IMR-90 (cell line): ENCODE data around the gene KLK14. TPM values are rescaled to one million over a fixed set of nuclear protein-coding genes. Genes with fewer than 3 reads are reported as not detected.
A peak's percentile ranks its signal among the peaks of the same experiment; 100 is the strongest.

Source experiments
- ATAC-seq: fragments of 200-7000 bp; cut with Tn5 transposase; 2 replicates; pipeline ENCODE4 v1.9.1; 2020; ENCODE audit warnings: low read depth, mild to moderate bottlenecking, moderate library complexity
- BruUV-seq: library from RNA; stranded (reverse); fragments of 400-500 nt; replicated peaks from 2 replicates; lab custom pipeline; 2021; lab: Mats Ljungman, UMichigan
- CTCF ChIA-PET: fragments of 300-600 bp; formaldehyde crosslinking; extraction: SDS; loops from one replicate; lab custom pipeline; 2021; ENCODE audit warnings: antibody characterized with exemption; lab: Yijun Ruan, JAX
- POLR2A ChIA-PET: fragments of 300-600 bp; sonication (Branson Sonifier 250); formaldehyde crosslinking; loops from one replicate; lab custom pipeline; 2022; ENCODE audit warnings: antibody characterized with exemption; ENCODE audit not compliant: unreplicated experiment; lab: Charles Lee
- DNase-seq: peaks from one replicate; pipeline ENCODE4 v3.0.0; 2013
- H2AFZ ChIP-seq: replicated peaks from 2 replicates; pipeline ENCODE3; 2013; ENCODE audit warnings: low read length, mild to moderate bottlenecking; ENCODE audit not compliant: poor library complexity
- H2AK5ac ChIP-seq: 2 replicates; pipeline ENCODE4 v1.6.1; 2013; ENCODE audit warnings: low read depth, low read length, inconsistent platforms
- H2AK9ac ChIP-seq: replicated peaks from 2 replicates; pipeline ENCODE3; 2013; ENCODE audit warnings: mild to moderate bottlenecking, low read depth, low read length, moderate library complexity; ENCODE audit not compliant: poor library complexity
- H2BK120ac ChIP-seq: 2 replicates; pipeline ENCODE4 v1.6.1; 2013; ENCODE audit warnings: low read depth, low read length, inconsistent platforms
- H2BK15ac ChIP-seq: 3 replicates; pipeline ENCODE4 v1.6.1; 2013; ENCODE audit warnings: low read depth, low read length, inconsistent platforms
- H2BK20ac ChIP-seq: 2 replicates; pipeline ENCODE4 v1.6.1; 2013; ENCODE audit warnings: low read depth, mild to moderate bottlenecking, inconsistent platforms, low read length, moderate library complexity
- H2BK5ac ChIP-seq: 2 replicates; pipeline ENCODE4 v1.6.1; 2013; ENCODE audit warnings: mild to moderate bottlenecking, low read depth, low read length, inconsistent platforms; ENCODE audit not compliant: poor library complexity, severe bottlenecking
- H3K14ac ChIP-seq: replicated peaks from 2 replicates; pipeline ENCODE4 v1.6.1; 2013; ENCODE audit warnings: low read depth, low read length, inconsistent platforms
- H3K18ac ChIP-seq: 2 replicates; pipeline ENCODE4 v1.6.1; 2013; ENCODE audit warnings: low read depth, low read length, control low read depth
- H3K23ac ChIP-seq: 2 replicates; pipeline ENCODE4 v1.6.1; 2013; ENCODE audit warnings: low read depth, low read length, inconsistent platforms
- H3K27ac ChIP-seq: 2 replicates; pipeline ENCODE4 v1.5.1; 2013; ENCODE audit warnings: mild to moderate bottlenecking, control low read depth, low read length; ENCODE audit not compliant: insufficient read depth
- H3K27me3 ChIP-seq: 2 replicates; pipeline ENCODE4 v1.6.1; 2013; ENCODE audit warnings: low read length; ENCODE audit not compliant: control insufficient read depth, insufficient read depth
- H3K36me3 ChIP-seq: 2 replicates; pipeline ENCODE4 v1.6.1; 2013; ENCODE audit warnings: low read length, mixed read lengths; ENCODE audit not compliant: control insufficient read depth, insufficient read depth
- H3K4ac ChIP-seq: 2 replicates; pipeline ENCODE4 v1.6.1; 2013; ENCODE audit warnings: low read depth, low read length, inconsistent platforms
- H3K4me1 ChIP-seq: 2 replicates; pipeline ENCODE4 v1.6.1; 2013; ENCODE audit warnings: low read length, mixed read lengths; ENCODE audit not compliant: control insufficient read depth, insufficient read depth
- H3K4me2 ChIP-seq: 2 replicates; pipeline ENCODE4 v1.6.1; 2013; ENCODE audit warnings: low read depth, mild to moderate bottlenecking, control low read depth, low read length, moderate library complexity
- H3K4me3 ChIP-seq: 2 replicates; pipeline ENCODE4 v1.5.1; 2013; ENCODE audit warnings: low read depth, mild to moderate bottlenecking, control low read depth, low read length, moderate library complexity; ENCODE audit not compliant: insufficient read depth
- H3K56ac ChIP-seq: 2 replicates; pipeline ENCODE4 v1.6.1; 2013; ENCODE audit warnings: low read length, inconsistent platforms; ENCODE audit not compliant: insufficient read depth; ENCODE audit errors: extremely low read depth
- H3K79me1 ChIP-seq, 2 experiments: 2 replicates each; pipeline ENCODE4 v1.6.1; 2013; ENCODE audit warnings: low read length in 2 of 2, inconsistent platforms in 1 of 2, low read depth in 1 of 2
- H3K9ac ChIP-seq: 2 replicates; pipeline ENCODE4 v1.6.1; 2013; ENCODE audit warnings: low read depth, low read length, control low read depth
- H3K9me1 ChIP-seq: 2 replicates; pipeline ENCODE4 v1.6.1; 2013; ENCODE audit warnings: low read length, inconsistent platforms; ENCODE audit not compliant: insufficient read depth
- H3K9me3 ChIP-seq: 2 replicates; pipeline ENCODE4 v1.6.1; 2013; ENCODE audit warnings: low read length; ENCODE audit not compliant: control insufficient read depth, insufficient read depth
- H4K20me1 ChIP-seq: 2 replicates; pipeline ENCODE4 v1.6.1; 2013; ENCODE audit warnings: low read length, inconsistent platforms; ENCODE audit not compliant: insufficient read depth
- H4K5ac ChIP-seq: 2 replicates; pipeline ENCODE4 v1.6.1; 2013; ENCODE audit warnings: mild to moderate bottlenecking, low read depth, low read length, control low read depth
- H4K8ac ChIP-seq, 2 experiments: 2 replicates each; pipeline ENCODE4 v1.6.1; 2013; ENCODE audit warnings: low read depth in 2 of 2, low read length in 2 of 2, control low read depth in 1 of 2, inconsistent platforms in 1 of 2
- H4K91ac ChIP-seq: 2 replicates; pipeline ENCODE4 v1.6.1; 2013; ENCODE audit warnings: low read depth, low read length, inconsistent platforms; ENCODE audit not compliant: insufficient read depth
- CHD1 ChIP-seq: IDR thresholded peaks from 2 replicates; pipeline ENCODE4 v1.6.1; 2012; ENCODE audit warnings: low read depth, low read length, improper control_type of control experiment
- ELK1 ChIP-seq: fragments of 150-350 bp; IDR thresholded peaks from 2 replicates; pipeline ENCODE4 v1.6.1; 2016; ENCODE audit warnings: low read depth, mild to moderate bottlenecking, low read length, moderate library complexity, borderline replicate concordance
- MXI1 ChIP-seq: IDR thresholded peaks from 2 replicates; pipeline ENCODE4 v1.6.1; 2012; ENCODE audit warnings: low read depth, mild to moderate bottlenecking, low read length, moderate library complexity, borderline replicate concordance
- RAD21 ChIP-seq: IDR thresholded peaks from 2 replicates; pipeline ENCODE4 v1.6.1; 2012; ENCODE audit warnings: low read length, improper control_type of control experiment
- RCOR1 ChIP-seq: IDR thresholded peaks from 2 replicates; pipeline ENCODE4 v1.6.1; 2012; ENCODE audit warnings: mild to moderate bottlenecking, low read length, improper control_type of control experiment; ENCODE audit not compliant: insufficient replicate concordance
- RFX5 ChIP-seq: IDR thresholded peaks from 2 replicates; pipeline ENCODE4 v1.8.0; 2012; ENCODE audit warnings: low read depth, mild to moderate bottlenecking, low read length, moderate library complexity
- SMC3 ChIP-seq: fragments of 150-350 bp; IDR thresholded peaks from 2 replicates; pipeline ENCODE4 v1.6.1; 2016; ENCODE audit warnings: low read depth, mild to moderate bottlenecking, antibody characterized with exemption, low read length, moderate library complexity
- WGBS, 2 experiments: methylation state at CpG; one replicate each; pipeline versions ENCODE4 v1.1.5 to v1.1.7; 2013; ENCODE audit warnings: missing lambda C conversion rate in 2 of 2; ENCODE audit not compliant: insufficient read length in 1 of 2; ENCODE audit errors: extremely low coverage in 2 of 2; 5-methylcytosine and 5-hydroxymethylcytosine counted together
- dilution Hi-C: fragments of 300-500 bp; cut with HindIII; formaldehyde crosslinking; loops from one replicate; pipeline ENCODE4 v1.14.3; 2018; ENCODE audit warnings: low sequenced_read_pairs; ENCODE audit not compliant: unreplicated experiment
- in situ Hi-C: fragments of 300-500 bp; cut with MboI; formaldehyde crosslinking; loops from 3 replicates; pipeline ENCODE4 v1.14.3; 2019; ENCODE audit warnings: low sequenced_read_pairs, inconsistent platforms, mixed read lengths
- intact Hi-C: fragments of 100-400 bp; cut with micrococcal nuclease; formaldehyde crosslinking; loops from 2 replicates; pipeline ENCODE4 v1.10.0; 2022
- polyA plus RNA-seq, 3 experiments: library from polyadenylated mRNA; depleted of rRNA; stranded (reverse); fragments of >200 nt; gene quantifications; 2 replicates each; pipeline ENCODE4 v1.2.3, GENCODE V29; 2012; ENCODE audit warnings: low replicate concordance in 1 of 3
- total RNA-seq: library from RNA; depleted of rRNA; stranded (reverse); fragments of >200 nt; gene quantifications from 2 replicates; pipeline ENCODE4 v1.2.3, GENCODE V29; 2012

KLK14 gene
- total and polyA plus RNA-seq, 2 of the 4 experiments (the other 2 are of a cell fraction) = not detected

GRCh38 chr19:51127032-51127431, 44.3 kb upstream of the KLK14 start:
- Histone ChIP-seq H4K8ac (no peak overlapping the region; a peak in 1 of 4 replicates), H3K27me3 (no peaks in the 10 kb centered on the region; the same call in 1 of the 2 replicates), H2BK5ac (no peak overlapping the region), H2BK20ac (no peak overlapping the region), H3K14ac (no peak overlapping the region), H3K79me1 (no peaks in the 10 kb centered on the region), H4K5ac (no peak overlapping the region), H2AK9ac (no peak overlapping the region), H3K9me3 (no peaks in the 10 kb centered on the region), H3K4me1 (0 out of 2 replicates have a peak, but pooled peaks cover 2% of the 10 kb centered on the region), H3K4ac (no peak overlapping the region), H3K36me3 (no peaks in the 10 kb centered on the region), H3K9ac (no peak overlapping the region), H3K9me1 (peaks cover 4% of the 10 kb centered on the region; the same call in 1 of the 2 replicates), H3K23ac (no peak overlapping the region), H3K4me3 (no peak overlapping the region), H3K27ac (no peak overlapping the region), H3K18ac (no peak overlapping the region), H3K56ac (no peak overlapping the region), H4K91ac (no peak overlapping the region), H2AK5ac (no peak overlapping the region), H4K20me1 (no peaks in the 10 kb centered on the region), H2BK120ac (no peak overlapping the region; the same call in 1 of the 2 replicates), H2AFZ (peak overlapping the region; percentile 5), H2BK15ac (no peak overlapping the region; the same call in 2 of the 3 replicates), H3K4me2 (no peak overlapping the region)
- intact Hi-C loops (no loop called here), dilution Hi-C loops (no loop called here), in situ Hi-C loops (no loop called here)
- CTCF ChIA-PET = interaction anchor here (1.0 kb wide), 1 partner anchor 20 kb away, joined by 3 read pairs; no protein-coding TSS in a partner anchor
- BruUV-seq = no TSS peak
- no CpG with 5 or more reads among the region's 6 CpGs for WGBS, 2 experiments
- DNase-seq = no peak
- TF ChIP-seq RAD21 = no peak
- no peak for TF ChIP-seq ELK1
- no peak for TF ChIP-seq MXI1
- TF ChIP-seq SMC3 = no peak
- no peak for TF ChIP-seq CHD1
- TF ChIP-seq RCOR1 = no peak
- no peak for TF ChIP-seq RFX5
- POLR2A ChIA-PET = no interaction called here
- no peak for ATAC-seq
